RWPE1 (cell line): ENCODE results near the gene NOS1AP.

Source experiments
- CTCF ChIA-PET: fragments of 350-600 bp; sonication (Branson Sonifier 250); formaldehyde crosslinking; extraction: SDS; loops from one replicate; lab custom pipeline; 2021; lab: Yijun Ruan, JAX
- POLR2A ChIA-PET: fragments of 400-600 bp; formaldehyde crosslinking; extraction: SDS; loops from one replicate; lab custom pipeline; 2020; ENCODE audit warnings: antibody characterized with exemption; ENCODE audit not compliant: low non-redundant PET; lab: Yijun Ruan, JAX
- DNase-seq: peaks from one replicate; pipeline ENCODE4 v3.0.0; 2012; ENCODE audit warnings: low spot score
- H3K27ac ChIP-seq: fragments of 450-650 bp; 2 replicates; pipeline ENCODE4 v1.5.1; 2017
- CTCF ChIP-seq: fragments of 450-650 bp; conservative IDR thresholded peaks from 2 replicates; pipeline ENCODE4 v1.5.1; 2017; ENCODE audit warnings: low read depth, mild to moderate bottlenecking

Gene NOS1AP

GRCh38 chr1:162089748-162090147 is 20.3 kb downstream of the NOS1AP start:
- CTCF ChIA-PET: interaction anchor here (0.8 to 1.0 kb wide), 2 partner anchors 28 to 186 kb away, joined by 3 to 4 read pairs; no protein-coding TSS in a partner anchor

GRCh38 chr1:162090378-162090777 is 20.9 kb downstream of the NOS1AP start:
- POLR2A ChIA-PET: no interaction called here
- CTCF ChIA-PET: interaction anchor here (0.6 to 1.0 kb wide), 2 partner anchors 186 to 222 kb away, joined by 3 to 4 read pairs; no protein-coding TSS in a partner anchor
- H3K27ac ChIP-seq: no peak overlapping the region

More at GRCh38 chr1:162089748-162090147, 20.3 kb downstream of the NOS1AP start:
- no peak overlapping the region for H3K27ac ChIP-seq
- no peak for TF ChIP-seq CTCF
- POLR2A ChIA-PET: no interaction called here
- DNase-seq: no peak

GRCh38 chr1:162091681-162092524 is 22.4 kb downstream of the NOS1AP start:
- no peak for DNase-seq
- no peak overlapping the region for H3K27ac ChIP-seq
- TF ChIP-seq CTCF: no peak
- CTCF ChIA-PET: no interaction called here
- POLR2A ChIA-PET: no interaction called here

More at GRCh38 chr1:162090378-162090777, 20.9 kb downstream of the NOS1AP start:
- TF ChIP-seq CTCF: 0 out of 2 replicates have a peak, but pooled peaks have one; percentile 8
- no peak for DNase-seq

DNA sequence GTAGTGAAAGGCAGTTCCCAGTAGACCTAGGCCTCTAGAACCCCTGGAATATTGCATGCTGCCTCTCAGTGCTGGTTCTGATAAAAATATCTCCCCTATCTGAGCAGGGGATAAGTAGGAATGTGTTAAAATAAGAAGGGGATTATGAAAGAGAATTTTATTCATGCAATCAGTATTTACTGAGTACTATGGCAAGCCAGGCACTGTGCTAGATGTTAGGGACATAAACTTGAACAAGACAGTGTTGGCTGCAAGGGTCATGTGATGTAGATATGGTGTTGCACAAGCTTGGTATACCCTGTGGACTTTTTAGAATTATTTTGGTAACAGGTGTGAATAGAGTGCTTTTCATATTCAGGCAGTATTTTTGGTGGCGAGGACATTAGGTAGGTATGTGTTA is 23.6 kb downstream of the NOS1AP start:
- DNase-seq: no peak
- POLR2A ChIA-PET: no interaction called here
- CTCF ChIA-PET: no interaction called here
- no peak for TF ChIP-seq CTCF
- H3K27ac ChIP-seq: no peak overlapping the region

DNA sequence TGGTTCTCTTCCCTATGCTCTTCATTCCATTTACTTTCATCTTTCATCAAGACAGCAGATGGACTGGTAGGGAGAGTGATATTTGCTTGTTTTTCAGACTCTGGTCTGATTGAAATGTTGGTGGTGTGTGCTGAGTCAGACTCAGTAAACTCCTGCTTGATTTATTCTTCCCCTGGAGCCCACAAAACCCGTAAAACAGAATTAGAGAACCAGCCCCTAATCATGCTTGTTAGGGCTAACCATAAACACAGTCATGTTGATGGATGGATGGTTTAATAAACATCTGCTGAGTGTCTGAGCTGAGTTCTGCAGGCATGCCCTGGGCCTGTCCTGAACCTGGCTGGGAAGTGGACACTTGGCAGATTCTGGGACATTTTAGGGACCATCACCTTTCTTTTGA is 24.8 kb downstream of the NOS1AP start:
- no peak for DNase-seq
- TF ChIP-seq CTCF: no peak
- CTCF ChIA-PET: no interaction called here
- H3K27ac ChIP-seq: no peak overlapping the region
- POLR2A ChIA-PET: no interaction called here

DNA sequence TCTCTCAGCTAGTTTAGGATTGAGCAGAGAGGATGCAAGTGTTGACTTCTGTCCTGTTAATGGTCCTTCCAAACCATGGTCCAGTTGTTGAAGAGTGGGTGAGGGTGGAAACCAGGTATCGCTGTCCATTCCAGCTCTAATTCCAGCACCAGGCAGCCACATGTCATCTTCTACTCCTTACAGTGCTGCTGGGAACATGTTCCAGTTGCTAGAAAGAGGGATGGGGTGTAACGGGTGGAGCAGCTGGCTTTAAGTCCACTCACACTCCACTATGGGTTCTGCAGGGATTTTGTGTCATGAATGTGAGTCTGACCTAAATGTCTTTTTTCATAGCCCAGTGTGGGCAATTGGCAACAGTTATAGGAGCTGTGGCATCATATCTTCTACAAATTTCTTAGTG is 25.2 kb downstream of the NOS1AP start:
- H3K27ac ChIP-seq: no peak overlapping the region
- no peak for TF ChIP-seq CTCF
- ChIA-PET CTCF (no interaction called here), POLR2A (no interaction called here)
- DNase-seq: no peak
